PFSK-1 (cell line): ENCODE measurements around the gene CDC25A.

Experiments
- POLR2AphosphoS5 ChIP-seq: IDR thresholded peaks from 2 replicates; pipeline ENCODE4 v1.6.1; 2012; ENCODE audit warnings: low read depth, mild to moderate bottlenecking, control low read depth, low read length, moderate library complexity
- TF ChIP-seq, protein P1 (sequence below), 2 experiments: IDR thresholded peaks; 2 replicates each; pipeline versions ENCODE4 v1.6.1 to v1.8.0; 2011 to 2012; ENCODE audit warnings: low read depth in 2 of 2, low read length in 2 of 2, control low read depth in 1 of 2, inconsistent platforms in 1 of 2, mild to moderate bottlenecking in 1 of 2, moderate library complexity in 1 of 2; ENCODE audit not compliant: insufficient read depth in 1 of 2

DNA sequence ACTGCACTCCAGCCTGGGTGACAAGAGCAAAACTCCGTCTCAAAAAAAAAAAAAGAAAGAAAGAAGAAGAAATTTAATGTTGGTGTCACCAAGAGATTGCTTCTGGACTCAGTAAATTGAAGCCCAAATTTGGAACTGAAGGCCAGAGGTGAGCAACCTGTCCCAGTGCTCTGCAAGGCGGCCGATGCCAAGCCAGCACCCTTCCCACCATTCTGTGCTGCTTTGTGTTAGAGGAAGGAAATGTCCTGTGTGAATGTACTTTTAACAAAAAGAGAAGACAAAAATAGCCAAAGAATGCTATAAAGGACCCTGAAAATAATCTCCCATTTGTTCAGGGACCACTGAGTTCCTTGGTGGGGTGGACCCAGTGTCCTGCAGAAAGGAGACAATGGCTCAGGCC is 44.6 kb downstream of the CDC25A start:
- no peak for TF ChIP-seq POLR2AphosphoS5
- TF ChIP-seq, protein P1, sequence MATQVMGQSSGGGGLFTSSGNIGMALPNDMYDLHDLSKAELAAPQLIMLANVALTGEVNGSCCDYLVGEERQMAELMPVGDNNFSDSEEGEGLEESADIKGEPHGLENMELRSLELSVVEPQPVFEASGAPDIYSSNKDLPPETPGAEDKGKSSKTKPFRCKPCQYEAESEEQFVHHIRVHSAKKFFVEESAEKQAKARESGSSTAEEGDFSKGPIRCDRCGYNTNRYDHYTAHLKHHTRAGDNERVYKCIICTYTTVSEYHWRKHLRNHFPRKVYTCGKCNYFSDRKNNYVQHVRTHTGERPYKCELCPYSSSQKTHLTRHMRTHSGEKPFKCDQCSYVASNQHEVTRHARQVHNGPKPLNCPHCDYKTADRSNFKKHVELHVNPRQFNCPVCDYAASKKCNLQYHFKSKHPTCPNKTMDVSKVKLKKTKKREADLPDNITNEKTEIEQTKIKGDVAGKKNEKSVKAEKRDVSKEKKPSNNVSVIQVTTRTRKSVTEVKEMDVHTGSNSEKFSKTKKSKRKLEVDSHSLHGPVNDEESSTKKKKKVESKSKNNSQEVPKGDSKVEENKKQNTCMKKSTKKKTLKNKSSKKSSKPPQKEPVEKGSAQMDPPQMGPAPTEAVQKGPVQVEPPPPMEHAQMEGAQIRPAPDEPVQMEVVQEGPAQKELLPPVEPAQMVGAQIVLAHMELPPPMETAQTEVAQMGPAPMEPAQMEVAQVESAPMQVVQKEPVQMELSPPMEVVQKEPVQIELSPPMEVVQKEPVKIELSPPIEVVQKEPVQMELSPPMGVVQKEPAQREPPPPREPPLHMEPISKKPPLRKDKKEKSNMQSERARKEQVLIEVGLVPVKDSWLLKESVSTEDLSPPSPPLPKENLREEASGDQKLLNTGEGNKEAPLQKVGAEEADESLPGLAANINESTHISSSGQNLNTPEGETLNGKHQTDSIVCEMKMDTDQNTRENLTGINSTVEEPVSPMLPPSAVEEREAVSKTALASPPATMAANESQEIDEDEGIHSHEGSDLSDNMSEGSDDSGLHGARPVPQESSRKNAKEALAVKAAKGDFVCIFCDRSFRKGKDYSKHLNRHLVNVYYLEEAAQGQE (IDR thresholded peaks at IDR 0.05; ENCODE audit: insufficient read depth in 1 of 2, low read depth in 2 of 2, low read length in 2 of 2), result no peak
